DOHH2 (cell line): ENCODE measurements around the gene PYGB.

ENCODE experiments used
- CTCF ChIP-seq: fragments of 200-600 bp; sonication (generic); IDR thresholded peaks from one replicate; pipeline ENCODE4 v1.5.1; 2014; ENCODE audit warnings: antibody characterized with exemption, mild to moderate bottlenecking, low read depth, low read length; ENCODE audit not compliant: poor library complexity, severe bottlenecking
- EZH2phosphoT487 ChIP-seq: fragments of 200-600 bp; sonication (generic); IDR thresholded peaks from 2 replicates; pipeline ENCODE4 v1.6.1; 2017; ENCODE audit warnings: borderline replicate concordance, mild to moderate bottlenecking, antibody characterized with exemption, low read length, moderate library complexity, mixed read lengths

- TF ChIP-seq CTCF = no peak
- no peak for TF ChIP-seq EZH2phosphoT487
Measured at GRCh38 chr20:25269833-25270170, 21.9 kb downstream of the PYGB start.
